ENCODE measurements around the gene KIF26A.

GRCh38 chr14:104102282-104102914, 36.0 kb upstream of the KIF26A start:
- no peak for TF ChIP-seq POLR2A (IDR thresholded peaks at IDR 0.05)
- TF ChIP-seq POLR2AphosphoS5 (IDR thresholded peaks at IDR 0.05): no peak
- TF ChIP-seq, protein P1, sequence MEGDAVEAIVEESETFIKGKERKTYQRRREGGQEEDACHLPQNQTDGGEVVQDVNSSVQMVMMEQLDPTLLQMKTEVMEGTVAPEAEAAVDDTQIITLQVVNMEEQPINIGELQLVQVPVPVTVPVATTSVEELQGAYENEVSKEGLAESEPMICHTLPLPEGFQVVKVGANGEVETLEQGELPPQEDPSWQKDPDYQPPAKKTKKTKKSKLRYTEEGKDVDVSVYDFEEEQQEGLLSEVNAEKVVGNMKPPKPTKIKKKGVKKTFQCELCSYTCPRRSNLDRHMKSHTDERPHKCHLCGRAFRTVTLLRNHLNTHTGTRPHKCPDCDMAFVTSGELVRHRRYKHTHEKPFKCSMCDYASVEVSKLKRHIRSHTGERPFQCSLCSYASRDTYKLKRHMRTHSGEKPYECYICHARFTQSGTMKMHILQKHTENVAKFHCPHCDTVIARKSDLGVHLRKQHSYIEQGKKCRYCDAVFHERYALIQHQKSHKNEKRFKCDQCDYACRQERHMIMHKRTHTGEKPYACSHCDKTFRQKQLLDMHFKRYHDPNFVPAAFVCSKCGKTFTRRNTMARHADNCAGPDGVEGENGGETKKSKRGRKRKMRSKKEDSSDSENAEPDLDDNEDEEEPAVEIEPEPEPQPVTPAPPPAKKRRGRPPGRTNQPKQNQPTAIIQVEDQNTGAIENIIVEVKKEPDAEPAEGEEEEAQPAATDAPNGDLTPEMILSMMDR (IDR thresholded peaks at IDR 0.05): no peak

All from breast epithelium (tissue), 3 donors.